Ovary (tissue), 9 donors: ENCODE results near the gene STIM1. TPM values are rescaled to one million over a fixed set of nuclear protein-coding genes. Genes with fewer than 3 reads are reported as not detected.

ENCODE experiments used
- DNase-seq, 5 donors: peaks; one replicate each; pipeline ENCODE4 v3.0.0-alpha.2; 2019 to 2020
- H3K27ac ChIP-seq, 2 donors: fragments of 200-600 bp; one replicate each; pipeline versions ENCODE4 v1.5.1 to v1.8.0; 2019 to 2022
- H3K27me3 ChIP-seq: fragments of 200-600 bp; one replicate; pipeline ENCODE4 v1.8.0; 2022
- H3K36me3 ChIP-seq: fragments of 200-600 bp; sonication (generic); one replicate; pipeline ENCODE4 v1.5.1; 2019
- H3K4me1 ChIP-seq: one replicate; pipeline ENCODE4 v1.8.1; 2013; ENCODE audit warnings: mild to moderate bottlenecking, moderate library complexity; ENCODE audit not compliant: insufficient read depth
- H3K4me3 ChIP-seq: fragments of 200-600 bp; sonication (generic); one replicate; pipeline ENCODE4 v1.5.1; 2017
- H3K9me3 ChIP-seq, 2 donors: fragments of 200-600 bp in 1 of 2; sonication (generic) in 1 of 2; one replicate each; pipeline versions ENCODE4 v1.5.1 to v1.8.1; 2013 to 2019; ENCODE audit warnings: mild to moderate bottlenecking in 1 of 2, moderate library complexity in 1 of 2
- EP300 ChIP-seq: sonication (generic); formaldehyde crosslinking; IDR thresholded peaks from one replicate; pipeline ENCODE4 v1.6.1; 2017; ENCODE audit warnings: antibody characterized with exemption
- POLR2A ChIP-seq: fragments of 450-650 bp; IDR thresholded peaks from one replicate; pipeline ENCODE4 v1.6.1; 2017; ENCODE audit warnings: antibody characterized with exemption, mild to moderate bottlenecking, moderate library complexity
- WGBS, 3 donors: extraction: QIAGEN DNeasy Blood & Tissue Kit in 1 of 3; methylation state at CpG; one replicate each; pipeline versions ENCODE4 v1.1.5 to v1.1.7; 2013 to 2017; 5-methylcytosine and 5-hydroxymethylcytosine counted together
- intact Hi-C, 4 donors: fragments of 100-400 bp; cut with DNase I; formaldehyde crosslinking; loops; one replicate each; pipeline versions ENCODE4 v1.11.0 to v1.15.1; 2022 to 2023
- polyA plus RNA-seq, 2 donors: library from polyadenylated mRNA; stranded (reverse); fragments of 200-250 nt in 1 of 2; fragments of 350-450 nt in 1 of 2; fragmentation: Illumina TruSeq in 1 of 2; extraction: RNeasy Lipid Tissue Mini Kit (QIAGEN cat#74804) in 1 of 2; gene quantifications; one replicate each; pipeline ENCODE4 v1.2.3, GENCODE V29; 2013 to 2014
- total RNA-seq, 7 donors: library from RNA; depleted of rRNA in 2 of 7; stranded (reverse); fragments of >200 nt in 2 of 7; fragmentation: NEBNext Ultra II Directional in 3 of 7; extraction: Animal tissue kit (Norgen Biotek cat#: 25700) in 3 of 7; gene quantifications; one replicate each; pipeline versions ENCODE4 v1.1.0 to v1.2.4, GENCODE V29; 2016 to 2023
- TF ChIP-seq, protein P1 (sequence below), 3 donors: fragments of 450-650 bp in 2 of 3; fragments of 200-600 bp in 1 of 3; IDR thresholded peaks; one replicate each; pipeline versions ENCODE4 v1.5.1 to v1.8.0; 2016 to 2022; ENCODE audit warnings: antibody characterized with exemption in 3 of 3, mild to moderate bottlenecking in 1 of 3
- donor health status: DM: no; HTN: no; CAD: no; lungs with moderate emphysema.
- donor health status: DM: no; HTN: no; CAD: no.
- donor health status: Bipolar disorder and iron deficiency.
- donor health status: DM: yes; HTN: yes; CAD: no.
- donor health status: DM: no; HTN: no; CAD: no.
- donor health status: DM: yes; HTN: yes; CAD: no.

Gene STIM1
- total and polyA plus RNA-seq, 9 donors = 26.1 to 75.2 (median 58.7) TPM

DNA sequence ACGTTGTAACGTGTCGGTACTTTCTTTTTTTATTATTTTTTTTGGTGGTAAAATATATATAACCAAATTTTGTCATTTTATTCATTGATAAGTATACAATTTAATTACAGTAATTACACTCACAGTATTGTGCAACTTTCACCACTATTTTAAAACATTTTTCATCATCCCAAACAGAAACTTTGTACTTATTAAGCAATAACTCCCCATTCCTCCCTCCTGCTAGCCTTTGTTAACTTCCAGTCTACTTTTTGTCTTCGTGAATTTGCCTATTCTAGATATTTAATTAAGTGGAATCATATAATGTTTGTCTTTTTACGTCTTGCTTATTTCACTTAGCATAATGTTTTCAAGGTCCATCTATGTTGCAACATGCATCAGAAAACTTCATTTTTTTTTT, 58.5 kb downstream of the STIM1 start:
- intact Hi-C loops = no loop called here
- peaks cover 5% of the 10 kb centered on the region for H3K4me1 ChIP-seq
- H3K27ac ChIP-seq = no peak overlapping the region
- no peaks in the 10 kb centered on the region for H3K9me3 ChIP-seq
- DNase-seq = no peak
- WGBS, 3 donors = 67 to 75% (median 71%) methylated on average over 5 of the region's 5 CpGs
- TF ChIP-seq POLR2A = no peak
- TF ChIP-seq, protein P1, sequence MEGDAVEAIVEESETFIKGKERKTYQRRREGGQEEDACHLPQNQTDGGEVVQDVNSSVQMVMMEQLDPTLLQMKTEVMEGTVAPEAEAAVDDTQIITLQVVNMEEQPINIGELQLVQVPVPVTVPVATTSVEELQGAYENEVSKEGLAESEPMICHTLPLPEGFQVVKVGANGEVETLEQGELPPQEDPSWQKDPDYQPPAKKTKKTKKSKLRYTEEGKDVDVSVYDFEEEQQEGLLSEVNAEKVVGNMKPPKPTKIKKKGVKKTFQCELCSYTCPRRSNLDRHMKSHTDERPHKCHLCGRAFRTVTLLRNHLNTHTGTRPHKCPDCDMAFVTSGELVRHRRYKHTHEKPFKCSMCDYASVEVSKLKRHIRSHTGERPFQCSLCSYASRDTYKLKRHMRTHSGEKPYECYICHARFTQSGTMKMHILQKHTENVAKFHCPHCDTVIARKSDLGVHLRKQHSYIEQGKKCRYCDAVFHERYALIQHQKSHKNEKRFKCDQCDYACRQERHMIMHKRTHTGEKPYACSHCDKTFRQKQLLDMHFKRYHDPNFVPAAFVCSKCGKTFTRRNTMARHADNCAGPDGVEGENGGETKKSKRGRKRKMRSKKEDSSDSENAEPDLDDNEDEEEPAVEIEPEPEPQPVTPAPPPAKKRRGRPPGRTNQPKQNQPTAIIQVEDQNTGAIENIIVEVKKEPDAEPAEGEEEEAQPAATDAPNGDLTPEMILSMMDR (IDR thresholded peaks at IDR 0.05) = no peak
- TF ChIP-seq EP300 = no peak
- H3K4me3 ChIP-seq = no peak overlapping the region
- H3K36me3 ChIP-seq = no peaks in the 10 kb centered on the region
- no peaks in the 10 kb centered on the region for H3K27me3 ChIP-seq

DNA sequence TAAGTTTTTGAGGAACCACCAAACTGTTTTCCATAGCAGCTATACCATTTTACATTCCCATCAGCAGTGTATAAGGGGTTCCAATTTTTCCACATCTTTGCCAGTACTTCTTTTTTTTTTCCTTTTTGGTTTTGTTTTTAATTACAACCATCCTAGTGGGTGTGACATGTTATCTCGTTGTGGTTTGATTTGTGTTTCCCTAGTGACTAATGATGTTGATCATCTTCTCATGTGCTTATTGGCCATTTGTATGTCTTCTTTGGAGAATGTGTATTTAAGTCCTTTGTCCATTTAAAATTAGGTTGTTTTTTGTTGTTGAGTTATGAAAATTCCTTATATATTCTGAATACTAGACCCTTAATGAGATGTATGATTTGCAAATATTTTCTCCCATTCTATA, 59.3 kb downstream of the STIM1 start:
- WGBS, 3 donors = 8 to 21% (median 13%) methylated on average over 1 of the region's 1 CpG
- no peak for DNase-seq

DNA sequence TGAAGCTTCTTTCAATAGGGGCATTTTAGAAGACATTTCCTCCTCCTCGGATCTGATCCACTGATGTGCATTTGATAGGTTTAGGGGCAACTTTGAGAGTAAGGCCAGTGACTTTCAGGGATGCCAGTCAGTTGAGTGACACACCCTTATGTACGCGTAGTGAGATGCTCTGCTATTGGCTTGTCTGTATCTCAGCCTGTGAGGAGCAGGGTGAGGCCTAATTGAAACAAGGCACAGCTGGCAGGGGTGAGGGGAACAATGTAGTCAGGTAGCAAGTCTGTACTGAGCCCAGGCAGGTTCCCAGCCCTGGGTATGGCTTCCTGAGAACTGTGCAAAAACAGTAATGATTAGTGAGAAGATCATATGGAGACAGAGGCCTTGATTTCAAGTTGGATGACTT, 61.5 kb downstream of the STIM1 start:
- 62 to 98% (median 81%) methylated on average over 3 of the region's 3 CpGs for WGBS, 3 donors
- Histone ChIP-seq H3K4me3 (no peak overlapping the region), H3K27ac (no peak overlapping the region), H3K4me1 (peaks cover 2% of the 10 kb centered on the region), H3K9me3 (no peaks in the 10 kb centered on the region), H3K36me3 (no peaks in the 10 kb centered on the region), H3K27me3 (no peaks in the 10 kb centered on the region)
- TF ChIP-seq POLR2A (no peak), EP300 (no peak)
- TF ChIP-seq, protein P1 (IDR thresholded peaks at IDR 0.05) = no peak
- DNase-seq = no peak
- intact Hi-C loops = no loop called here

More for the DNA sequence above, 59.3 kb downstream of the STIM1 start:
- intact Hi-C loops = no loop called here
- H3K4me3 ChIP-seq = no peak overlapping the region
- H3K4me1 ChIP-seq = peaks cover 6% of the 10 kb centered on the region
- H3K27ac ChIP-seq = no peak overlapping the region
- no peaks in the 10 kb centered on the region for H3K36me3 ChIP-seq
- H3K9me3 ChIP-seq = no peaks in the 10 kb centered on the region
- no peaks in the 10 kb centered on the region for H3K27me3 ChIP-seq
- TF ChIP-seq EP300 = no peak
- no peak for TF ChIP-seq POLR2A
- TF ChIP-seq, protein P1 (IDR thresholded peaks at IDR 0.05) = no peak

DNA sequence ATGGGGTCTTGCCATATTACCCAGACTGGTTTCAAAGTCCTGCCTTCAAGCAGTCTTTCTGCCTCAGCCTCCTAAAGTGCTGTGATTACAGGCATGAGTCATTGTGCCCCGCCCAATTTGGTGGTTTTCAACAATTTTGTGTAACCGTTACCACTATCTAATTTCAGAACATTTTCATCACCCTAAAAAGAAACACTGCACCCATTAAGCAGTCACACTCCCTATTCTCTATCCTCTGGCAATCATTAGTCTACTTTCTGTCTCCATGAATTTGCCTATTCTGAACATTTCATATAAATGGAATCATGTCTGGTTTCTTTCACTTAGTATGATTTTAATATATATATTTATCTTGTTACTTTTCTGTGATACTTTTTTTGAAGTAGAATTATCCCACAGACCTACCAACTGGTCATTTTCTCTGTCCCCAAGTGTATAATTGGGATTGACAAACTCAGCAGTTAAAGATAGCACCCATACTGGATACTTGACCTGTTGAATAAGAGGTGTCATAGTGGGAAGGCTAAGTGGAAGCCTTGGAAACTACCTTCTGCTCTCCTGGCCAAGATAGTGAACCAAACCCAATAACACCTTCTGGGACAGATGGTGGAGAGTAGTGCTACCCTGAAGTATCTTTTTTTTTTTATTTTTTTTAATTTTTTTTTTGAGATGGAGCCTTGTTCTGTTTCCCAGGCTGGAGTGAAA, 64.8 kb downstream of the STIM1 start:
- Histone ChIP-seq H3K27ac (no peak overlapping the region), H3K27me3 (no peaks in the 10 kb centered on the region), H3K36me3 (no peaks in the 10 kb centered on the region), H3K9me3 (no peaks in the 10 kb centered on the region), H3K4me1 (peaks cover 2% of the 10 kb centered on the region), H3K4me3 (no peak overlapping the region)
- TF ChIP-seq, protein P1 (IDR thresholded peaks at IDR 0.05) = no peak
- no peak for TF ChIP-seq POLR2A
- no peak for TF ChIP-seq EP300
- DNase-seq = peak in 1 of 5 donors; percentile 62
- WGBS, 3 donors = 48 to 55% (median 48%) methylated on average over 2 of the region's 2 CpGs
- intact Hi-C loops = no loop called here
